H4 (cell line): ENCODE measurements around the gene TAF1C. TPM values are rescaled to one million over a fixed set of nuclear protein-coding genes. Genes with fewer than 3 reads are reported as not detected.

ENCODE experiments used
- DNase-seq: peaks from one replicate; pipeline ENCODE4 v3.0.0-alpha.2; 2015; ENCODE audit warnings: low spot score
- total RNA-seq: library from RNA; depleted of rRNA; stranded (reverse); fragments of >200 nt; shearing (Covaris generic); gene quantifications from 2 replicates; pipeline ENCODE4 v1.2.3, GENCODE V29; 2014

Gene TAF1C
- total RNA-seq, 1 experiment from 2014 or later: 18.4 TPM

- DNase-seq: no peak
These were observed 3.9 kb downstream of the TAF1C start for GRCh38 chr16:84182680-84183571.

GRCh38 chr16:84182104-84182503, 4.8 kb downstream of the TAF1C start:
- no peak for DNase-seq

GRCh38 chr16:84181144-84181915, 5.5 kb downstream of the TAF1C start:
- DNase-seq: no peak

- DNase-seq: no peak
These were observed 6.2 kb downstream of the TAF1C start for GRCh38 chr16:84180519-84181140.

- no peak for DNase-seq
These were observed 7.1 kb downstream of the TAF1C start for GRCh38 chr16:84179612-84180320.

GRCh38 chr16:84178892-84179611, 7.8 kb downstream of the TAF1C start:
- DNase-seq: no peak

GRCh38 chr16:84178146-84178765, 8.6 kb downstream of the TAF1C start:
- DNase-seq: no peak

- DNase-seq: no peak
These were observed 9.2 kb downstream of the TAF1C start for GRCh38 chr16:84177741-84178073.

- DNase-seq: no peak
These were observed 10.4 kb downstream of the TAF1C start for GRCh38 chr16:84176192-84177053.

- peak; percentile 44 for DNase-seq
These were observed 11.3 kb downstream of the TAF1C start for GRCh38 chr16:84175350-84176081.

GRCh38 chr16:84174396-84174795, 12.5 kb downstream of the TAF1C start:
- no peak for DNase-seq

- no peak for DNase-seq
These were observed 17.0 kb downstream of the TAF1C start for GRCh38 chr16:84169765-84170310.

- DNase-seq: no peak
These were observed 19.8 kb downstream of the TAF1C start for GRCh38 chr16:84166796-84167695.

GRCh38 chr16:84165746-84166145, 21.1 kb downstream of the TAF1C start:
- no peak for DNase-seq

- DNase-seq: no peak
These were observed 25.1 kb downstream of the TAF1C start for GRCh38 chr16:84161801-84162200.

- no peak for DNase-seq
These were observed 25.8 kb downstream of the TAF1C start for GRCh38 chr16:84161037-84161436.

- DNase-seq: no peak
These were observed 27.1 kb downstream of the TAF1C start for GRCh38 chr16:84159800-84160199.

GRCh38 chr16:84159007-84159406, 27.9 kb downstream of the TAF1C start:
- DNase-seq: no peak
